ENCODE measurements around the gene SMG6.
"Not testable (repeated sequence)": the region's sequence is repeated elsewhere in the genome, so short reads cannot be mapped to it uniquely, and the experiment has no call there.

Gene SMG6

GRCh38 chr17:2177235-2177811, 126.3 kb downstream of the SMG6 start:
- no peaks in the 10 kb centered on the region for H3K27me3 ChIP-seq (ENCODE audit: control insufficient read depth, insufficient read depth, low read length)
- no peaks in the 10 kb centered on the region for H3K36me3 ChIP-seq (ENCODE audit: control insufficient read depth, insufficient read depth, low read length)
- no peak overlapping the region for H3K4me3 ChIP-seq (ENCODE audit: low read depth, low read length)
- no peak overlapping the region for H3K9ac ChIP-seq (ENCODE audit: low read depth, low read length)
- no peaks in the 10 kb centered on the region for H3K9me3 ChIP-seq (ENCODE audit: control insufficient read depth, insufficient read depth, low read length)
- H3K4me1 ChIP-seq (ENCODE audit: control insufficient read depth, insufficient read depth, low read length): peaks cover 3% of the 10 kb centered on the region

GRCh38 chr17:2176499-2177169, 127.0 kb downstream of the SMG6 start:
- peaks cover 7% of the 10 kb centered on the region for H3K4me1 ChIP-seq (ENCODE audit: control insufficient read depth, insufficient read depth, low read length)
- H3K36me3 ChIP-seq (ENCODE audit: control insufficient read depth, insufficient read depth, low read length): no peaks in the 10 kb centered on the region
- H3K9me3 ChIP-seq (ENCODE audit: control insufficient read depth, insufficient read depth, low read length): no peaks in the 10 kb centered on the region

GRCh38 chr17:2175294-2175628, 128.3 kb downstream of the SMG6 start:
- no peaks in the 10 kb centered on the region for H3K27me3 ChIP-seq (ENCODE audit: control insufficient read depth, insufficient read depth, low read length)
- no peak overlapping the region for H3K9ac ChIP-seq (ENCODE audit: low read depth, low read length)
- peaks cover 7% of the 10 kb centered on the region for H3K4me1 ChIP-seq (ENCODE audit: control insufficient read depth, insufficient read depth, low read length)
- H3K36me3 ChIP-seq (ENCODE audit: control insufficient read depth, insufficient read depth, low read length): no peaks in the 10 kb centered on the region
- H3K9me3 ChIP-seq (ENCODE audit: control insufficient read depth, insufficient read depth, low read length): no peaks in the 10 kb centered on the region
- H3K4me3 ChIP-seq (ENCODE audit: low read depth, low read length): no peak overlapping the region

More at GRCh38 chr17:2176499-2177169, 127.0 kb downstream of the SMG6 start:
- no peak overlapping the region for H3K4me3 ChIP-seq (ENCODE audit: low read depth, low read length)
- no peak overlapping the region for H3K9ac ChIP-seq (ENCODE audit: low read depth, low read length)
- H3K27me3 ChIP-seq (ENCODE audit: control insufficient read depth, insufficient read depth, low read length): no peaks in the 10 kb centered on the region

- Histone ChIP-seq H3K27me3 (ENCODE audit: control insufficient read depth, insufficient read depth, low read length) (no peaks in the 10 kb centered on the region), H3K9me3 (ENCODE audit: control insufficient read depth, insufficient read depth, low read length) (no peaks in the 10 kb centered on the region), H3K9ac (ENCODE audit: low read depth, low read length) (no peak overlapping the region), H3K4me3 (ENCODE audit: low read depth, low read length) (no peak overlapping the region), H3K4me1 (ENCODE audit: control insufficient read depth, insufficient read depth, low read length) (peaks cover 7% of the 10 kb centered on the region), H3K36me3 (ENCODE audit: control insufficient read depth, insufficient read depth, low read length) (no peaks in the 10 kb centered on the region)
Observed at GRCh38 chr17:2174468-2175293, 128.9 kb downstream of the SMG6 start.

GRCh38 chr17:2174014-2174413, 129.6 kb downstream of the SMG6 start:
- H3K4me1 ChIP-seq (ENCODE audit: control insufficient read depth, insufficient read depth, low read length): peaks cover 7% of the 10 kb centered on the region
- no peaks in the 10 kb centered on the region for H3K27me3 ChIP-seq (ENCODE audit: control insufficient read depth, insufficient read depth, low read length)
- H3K9ac ChIP-seq (ENCODE audit: low read depth, low read length): no peak overlapping the region
- H3K9me3 ChIP-seq (ENCODE audit: control insufficient read depth, insufficient read depth, low read length): no peaks in the 10 kb centered on the region
- no peak overlapping the region for H3K4me3 ChIP-seq (ENCODE audit: low read depth, low read length)
- no peaks in the 10 kb centered on the region for H3K36me3 ChIP-seq (ENCODE audit: control insufficient read depth, insufficient read depth, low read length)

GRCh38 chr17:2172999-2173398, 130.6 kb downstream of the SMG6 start:
- Histone ChIP-seq H3K36me3 (ENCODE audit: control insufficient read depth, insufficient read depth, low read length) (no peaks in the 10 kb centered on the region), H3K27me3 (ENCODE audit: control insufficient read depth, insufficient read depth, low read length) (no peaks in the 10 kb centered on the region), H3K9ac (ENCODE audit: low read depth, low read length) (no peak overlapping the region), H3K4me1 (ENCODE audit: control insufficient read depth, insufficient read depth, low read length) (peaks cover 7% of the 10 kb centered on the region), H3K4me3 (ENCODE audit: low read depth, low read length) (no peak overlapping the region), H3K9me3 (ENCODE audit: control insufficient read depth, insufficient read depth, low read length) (no peaks in the 10 kb centered on the region)

GRCh38 chr17:2172077-2172851, 131.3 kb downstream of the SMG6 start:
- Histone ChIP-seq H3K9ac (ENCODE audit: low read depth, low read length) (no peak overlapping the region), H3K4me3 (ENCODE audit: low read depth, low read length) (no peak overlapping the region), H3K27me3 (ENCODE audit: control insufficient read depth, insufficient read depth, low read length) (no peaks in the 10 kb centered on the region), H3K9me3 (ENCODE audit: control insufficient read depth, insufficient read depth, low read length) (no peaks in the 10 kb centered on the region), H3K36me3 (ENCODE audit: control insufficient read depth, insufficient read depth, low read length) (no peaks in the 10 kb centered on the region), H3K4me1 (ENCODE audit: control insufficient read depth, insufficient read depth, low read length) (peaks cover 7% of the 10 kb centered on the region)

GRCh38 chr17:2171702-2172076, 131.9 kb downstream of the SMG6 start:
- no peaks in the 10 kb centered on the region for H3K36me3 ChIP-seq (ENCODE audit: control insufficient read depth, insufficient read depth, low read length)
- no peak overlapping the region for H3K4me3 ChIP-seq (ENCODE audit: low read depth, low read length)
- H3K9me3 ChIP-seq (ENCODE audit: control insufficient read depth, insufficient read depth, low read length): no peaks in the 10 kb centered on the region
- H3K4me1 ChIP-seq (ENCODE audit: control insufficient read depth, insufficient read depth, low read length): peaks cover 7% of the 10 kb centered on the region
- no peak overlapping the region for H3K9ac ChIP-seq (ENCODE audit: low read depth, low read length)
- no peaks in the 10 kb centered on the region for H3K27me3 ChIP-seq (ENCODE audit: control insufficient read depth, insufficient read depth, low read length)

GRCh38 chr17:2170023-2170422, 133.6 kb downstream of the SMG6 start:
- no peaks in the 10 kb centered on the region for H3K9me3 ChIP-seq (ENCODE audit: control insufficient read depth, insufficient read depth, low read length)
- H3K4me1 ChIP-seq (ENCODE audit: control insufficient read depth, insufficient read depth, low read length): peaks cover 7% of the 10 kb centered on the region
- no peak overlapping the region for H3K4me3 ChIP-seq (ENCODE audit: low read depth, low read length)
- H3K9ac ChIP-seq (ENCODE audit: low read depth, low read length): no peak overlapping the region
- no peaks in the 10 kb centered on the region for H3K36me3 ChIP-seq (ENCODE audit: control insufficient read depth, insufficient read depth, low read length)
- no peaks in the 10 kb centered on the region for H3K27me3 ChIP-seq (ENCODE audit: control insufficient read depth, insufficient read depth, low read length)

GRCh38 chr17:2165723-2166122, 137.9 kb downstream of the SMG6 start:
- not testable (repeated sequence) for H3K36me3 ChIP-seq (ENCODE audit: control insufficient read depth, insufficient read depth, low read length); H3K4me3 ChIP-seq (ENCODE audit: low read depth, low read length); H3K4me1 ChIP-seq (ENCODE audit: control insufficient read depth, insufficient read depth, low read length); H3K27me3 ChIP-seq (ENCODE audit: control insufficient read depth, insufficient read depth, low read length); H3K9me3 ChIP-seq (ENCODE audit: control insufficient read depth, insufficient read depth, low read length); H3K9ac ChIP-seq (ENCODE audit: low read depth, low read length)

GRCh38 chr17:2158396-2158780, 145.2 kb downstream of the SMG6 start:
- H3K4me3 ChIP-seq (ENCODE audit: low read depth, low read length): no peak overlapping the region
- no peaks in the 10 kb centered on the region for H3K9me3 ChIP-seq (ENCODE audit: control insufficient read depth, insufficient read depth, low read length)
- H3K9ac ChIP-seq (ENCODE audit: low read depth, low read length): no peak overlapping the region
- no peaks in the 10 kb centered on the region for H3K27me3 ChIP-seq (ENCODE audit: control insufficient read depth, insufficient read depth, low read length)
- peaks cover 2% of the 10 kb centered on the region for H3K36me3 ChIP-seq (ENCODE audit: control insufficient read depth, insufficient read depth, low read length)
- no peaks in the 10 kb centered on the region for H3K4me1 ChIP-seq (ENCODE audit: control insufficient read depth, insufficient read depth, low read length)

Measured in iPS-15b (cell line).